Common myeloid progenitor, CD34-positive (primary cell): ENCODE data around the gene KRT8.

Experiments used
- CTCF ChIA-PET: fragments of 350-600 bp; sonication (Branson Sonifier 250); formaldehyde crosslinking; loops from one replicate; lab custom pipeline; 2021; ENCODE audit warnings: antibody characterized with exemption; lab: Charles Lee
- POLR2A ChIA-PET: fragments of 350-600 bp; sonication (Branson Sonifier 250); formaldehyde crosslinking; loops from one replicate; lab custom pipeline; 2021; ENCODE audit warnings: antibody characterized with exemption; lab: Charles Lee
- DNase-seq, 3 donors: peaks; one replicate each; pipeline versions ENCODE4 v3.0.0 to v3.0.0-alpha.2; 2013
- H3K27ac ChIP-seq, 2 experiments: 1 replicate in 1 of 2; 2 replicates in 1 of 2; pipeline ENCODE4 v1.7.0; 2013; ENCODE audit warnings: inconsistent platforms in 2 of 2, low read length in 2 of 2, mild to moderate bottlenecking in 2 of 2, low read depth in 1 of 2, moderate library complexity in 1 of 2; ENCODE audit not compliant: severe bottlenecking in 2 of 2, insufficient read depth in 1 of 2, poor library complexity in 1 of 2
- H3K27me3 ChIP-seq, 5 experiments: replicated peaks in 2 of 5; 1 replicate in 3 of 5; 2 replicates in 2 of 5; pipeline versions ENCODE4 v1.6.1 to v1.7.0; 2013; ENCODE audit warnings: low read length in 4 of 5, mild to moderate bottlenecking in 2 of 5, moderate library complexity in 2 of 5, inconsistent platforms in 1 of 5; ENCODE audit not compliant: insufficient read depth in 5 of 5, control insufficient read depth in 4 of 5
- H3K36me3 ChIP-seq, 4 experiments: 1 replicate in 2 of 4; 2 replicates in 2 of 4; pipeline versions ENCODE4 v1.6.1 to v1.7.0; 2013; ENCODE audit warnings: low read length in 3 of 4, control low read depth in 1 of 4, mild to moderate bottlenecking in 1 of 4; ENCODE audit not compliant: control insufficient read depth in 4 of 4, insufficient read depth in 4 of 4
- H3K4me1 ChIP-seq, 4 experiments: 1 replicate in 3 of 4; 2 replicates in 1 of 4; pipeline versions ENCODE4 v1.6.1 to v1.7.1; 2013; ENCODE audit warnings: low read length in 3 of 4, mild to moderate bottlenecking in 3 of 4, control low read depth in 1 of 4, inconsistent platforms in 1 of 4, moderate library complexity in 1 of 4; ENCODE audit not compliant: control insufficient read depth in 4 of 4, insufficient read depth in 4 of 4; ENCODE audit errors: control extremely low read depth in 1 of 4
- H3K4me3 ChIP-seq, 7 experiments: 1 replicate in 4 of 7; 2 replicates in 3 of 7; pipeline versions ENCODE4 v1.5.1 to v1.7.0; 2013; ENCODE audit warnings: mild to moderate bottlenecking in 7 of 7, low read length in 6 of 7, moderate library complexity in 6 of 7, inconsistent platforms in 2 of 7, low read depth in 2 of 7, control low read depth in 1 of 7; ENCODE audit not compliant: insufficient read depth in 4 of 7, control insufficient read depth in 1 of 7; ENCODE audit errors: extremely low read depth in 1 of 7
- H3K9me3 ChIP-seq, 5 experiments: 1 replicate in 4 of 5; 2 replicates in 1 of 5; pipeline versions ENCODE4 v1.6.1 to v1.7.1; 2013; ENCODE audit warnings: low read length in 4 of 5, mild to moderate bottlenecking in 2 of 5, inconsistent platforms in 1 of 5, low read depth in 1 of 5, moderate library complexity in 1 of 5; ENCODE audit not compliant: control insufficient read depth in 4 of 5, insufficient read depth in 2 of 5; ENCODE audit errors: control extremely low read depth in 1 of 5
- WGBS: methylation state at CpG from one replicate; pipeline ENCODE4 v1.1.5; 2013; ENCODE audit not compliant: insufficient coverage; 5-methylcytosine and 5-hydroxymethylcytosine counted together

KRT8 gene

DNA sequence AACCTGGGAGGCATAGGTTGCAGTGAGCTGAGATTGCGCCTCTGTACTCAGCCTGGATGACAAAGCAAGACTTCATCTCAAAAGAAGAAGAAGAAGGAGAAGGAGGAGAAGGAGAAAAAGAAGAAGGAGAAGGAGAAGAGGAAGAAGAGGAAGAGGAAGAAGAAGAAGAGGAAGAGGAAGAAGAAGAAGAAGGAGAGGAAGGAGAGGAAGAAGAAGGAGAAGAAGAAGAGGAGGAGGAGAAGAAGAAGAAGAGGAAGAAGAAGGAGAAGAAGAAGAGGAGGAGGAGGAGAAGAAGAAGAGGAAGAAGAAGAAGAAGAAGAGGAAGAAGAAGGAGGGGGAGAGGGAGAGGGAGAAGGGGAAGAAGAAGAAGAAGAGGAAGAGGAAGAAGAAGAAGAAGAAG, 12.9 kb upstream of the KRT8 start:
- CTCF ChIA-PET = interaction anchor here (0.9 to 1.8 kb wide), 3 partner anchors 10 to 20 kb away, joined by 3 to 8 read pairs (median 3); no protein-coding TSS in a partner anchor
- no peaks in the 10 kb centered on the region for H3K9me3 ChIP-seq

DNA sequence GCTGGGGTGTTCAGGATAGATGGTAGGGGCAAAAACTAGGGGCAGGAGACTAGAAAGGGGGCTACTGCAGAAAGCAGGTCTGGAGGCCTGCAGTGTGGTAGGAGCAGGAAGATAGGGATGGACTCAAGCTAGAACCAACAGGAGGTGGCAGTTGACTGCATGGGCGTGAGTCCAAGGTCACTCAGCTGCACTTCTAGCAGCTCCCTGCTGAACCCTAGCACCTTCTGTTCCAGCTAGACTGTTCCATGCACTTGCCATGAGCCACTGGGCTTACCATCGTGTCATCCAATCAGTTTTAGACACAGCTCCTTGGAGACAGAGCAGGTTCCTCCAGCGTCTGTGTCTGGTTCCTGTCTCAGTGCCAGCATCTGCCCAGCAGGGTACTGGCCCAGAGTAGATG, 11.3 kb upstream of the KRT8 start:
- Histone ChIP-seq H3K9me3 (no peaks in the 10 kb centered on the region), H3K4me1 (peaks cover 0 to 1% (median 0%) of the 10 kb centered on the region in 4 experiments), H3K27ac (no peak overlapping the region), H3K36me3 (no peaks in the 10 kb centered on the region), H3K4me3 (no peak overlapping the region), H3K27me3 (peaks cover 0 to 2% (median 0%) of the 10 kb centered on the region in 5 experiments)
- CTCF ChIA-PET = interaction anchor here (1.0 to 1.8 kb wide), 6 partner anchors 13 to 37 kb away, joined by 3 to 8 read pairs (median 4); no protein-coding TSS in a partner anchor
- POLR2A ChIA-PET = no interaction called here
- WGBS = 97% methylated on average over 3 of the region's 3 CpGs
- DNase-seq = no peak

More for the DNA sequence above, 12.9 kb upstream of the KRT8 start:
- POLR2A ChIA-PET = interaction anchor here (0.6 kb wide), 1 partner anchor 23 kb away, joined by 3 read pairs; no protein-coding TSS in a partner anchor
- Histone ChIP-seq H3K27ac (no peak overlapping the region), H3K4me3 (no peak overlapping the region), H3K36me3 (no peaks in the 10 kb centered on the region), H3K4me1 (no peaks in the 10 kb centered on the region), H3K27me3 (peaks cover 0 to 2% (median 0%) of the 10 kb centered on the region in 5 experiments)
- no peak for DNase-seq
- WGBS = 100% methylated on average over 1 of the region's 1 CpG

DNA sequence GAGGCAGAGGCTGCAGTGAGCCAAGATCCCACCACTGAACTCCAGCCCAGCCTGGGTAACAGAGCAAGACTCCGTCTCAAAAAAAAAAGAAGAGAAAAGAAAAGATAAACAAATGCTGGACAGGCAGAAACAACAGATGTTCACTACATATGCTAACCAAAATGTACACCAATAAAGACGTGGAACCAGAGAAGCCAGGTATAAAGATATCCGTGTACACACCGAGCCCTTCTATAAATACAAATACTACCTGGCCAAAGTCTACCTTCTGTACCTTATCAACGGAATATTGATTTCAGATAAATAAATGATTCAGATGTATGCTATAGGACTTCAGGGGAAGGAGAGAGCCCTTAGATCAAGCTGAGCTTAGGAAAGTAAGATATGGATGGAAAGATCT, 10.8 kb upstream of the KRT8 start:
- DNase-seq = no peak
- H3K9me3 ChIP-seq = no peaks in the 10 kb centered on the region
- H3K4me1 ChIP-seq = peaks cover 0 to 6% (median 3%) of the 10 kb centered on the region in 4 experiments
- ChIA-PET CTCF (interaction anchor here (1.1 to 1.8 kb wide), 5 partner anchors 12 to 31 kb away, joined by 3 to 8 read pairs (median 3); no protein-coding TSS in a partner anchor), POLR2A (no interaction called here)
- H3K36me3 ChIP-seq = no peaks in the 10 kb centered on the region
- H3K27ac ChIP-seq = no peak overlapping the region
- H3K27me3 ChIP-seq = peaks cover 0 to 2% (median 0%) of the 10 kb centered on the region in 5 experiments
- WGBS = 100% methylated on average over 1 of the region's 5 CpGs
- H3K4me3 ChIP-seq = no peak overlapping the region

DNA sequence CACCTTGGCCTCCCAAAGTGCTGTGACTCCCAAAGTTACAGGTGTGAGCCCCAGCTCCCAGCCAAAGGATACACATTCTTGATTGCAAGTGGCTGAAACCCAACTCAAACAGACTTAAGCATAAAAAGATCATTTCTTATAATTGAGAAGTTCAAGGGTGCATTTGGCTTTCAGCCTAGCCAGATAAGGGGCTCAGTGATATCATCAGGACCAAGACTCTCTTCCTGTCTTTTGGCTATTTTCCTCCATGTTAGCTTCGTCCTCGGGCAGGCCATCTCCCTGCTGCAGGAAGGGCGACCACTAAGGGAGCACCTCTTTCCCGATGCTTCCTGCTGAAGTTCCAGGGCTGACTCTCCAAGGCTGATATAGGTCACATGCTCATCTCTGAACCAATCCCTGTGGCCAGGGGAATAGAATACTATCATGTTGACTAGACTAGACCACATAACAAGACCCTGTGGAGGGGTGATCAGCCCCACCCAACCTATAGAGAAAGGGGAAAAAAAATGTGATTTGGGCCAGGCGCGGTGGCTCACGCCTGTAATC, 9.8 kb upstream of the KRT8 start:
- H3K9me3 ChIP-seq = no peaks in the 10 kb centered on the region
- H3K4me1 ChIP-seq = peaks cover 0 to 15% (median 11%) of the 10 kb centered on the region in 4 experiments
- H3K27ac ChIP-seq = no peak overlapping the region
- no peak overlapping the region for H3K4me3 ChIP-seq
- H3K36me3 ChIP-seq = no peaks in the 10 kb centered on the region
- WGBS = 85% methylated on average over 5 of the region's 7 CpGs
- CTCF ChIA-PET = interaction anchor here (0.8 to 1.2 kb wide), 3 partner anchors 9 to 245 kb away, joined by 3 to 4 read pairs (median 3); no protein-coding TSS in a partner anchor
- DNase-seq = no peak
- peaks cover 0 to 2% (median 0%) of the 10 kb centered on the region in 5 experiments for H3K27me3 ChIP-seq
- POLR2A ChIA-PET = no interaction called here

DNA sequence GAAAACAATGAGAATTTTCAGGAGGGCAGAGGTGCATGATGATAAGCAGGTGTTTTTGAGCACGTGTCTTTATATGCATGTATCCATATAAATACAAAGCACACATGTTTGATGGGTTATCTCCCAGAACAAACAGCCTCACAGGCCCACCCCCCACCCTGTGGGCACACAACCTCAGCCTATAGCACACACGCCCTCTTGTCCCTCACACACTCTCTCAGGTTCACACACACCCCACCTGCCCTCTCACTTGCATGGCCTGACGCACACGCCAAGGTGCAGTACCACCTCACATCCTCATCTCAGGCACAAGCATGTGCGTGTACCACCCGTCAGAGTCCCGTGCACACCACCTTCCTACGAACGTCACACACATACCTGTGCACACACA, 8.6 kb upstream of the KRT8 start:
- DNase-seq = no peak
- Histone ChIP-seq H3K4me3 (no peak overlapping the region), H3K27ac (no peak overlapping the region), H3K27me3 (no peaks in the 10 kb centered on the region), H3K36me3 (no peaks in the 10 kb centered on the region), H3K9me3 (no peaks in the 10 kb centered on the region), H3K4me1 (peaks cover 3 to 27% (median 21%) of the 10 kb centered on the region in 4 experiments)
- WGBS = 97% methylated on average over 7 of the region's 9 CpGs
- CTCF ChIA-PET = interaction anchor here (1.2 kb wide), 1 partner anchor 92 kb away, joined by 4 read pairs; no protein-coding TSS in a partner anchor
- POLR2A ChIA-PET = no interaction called here

DNA sequence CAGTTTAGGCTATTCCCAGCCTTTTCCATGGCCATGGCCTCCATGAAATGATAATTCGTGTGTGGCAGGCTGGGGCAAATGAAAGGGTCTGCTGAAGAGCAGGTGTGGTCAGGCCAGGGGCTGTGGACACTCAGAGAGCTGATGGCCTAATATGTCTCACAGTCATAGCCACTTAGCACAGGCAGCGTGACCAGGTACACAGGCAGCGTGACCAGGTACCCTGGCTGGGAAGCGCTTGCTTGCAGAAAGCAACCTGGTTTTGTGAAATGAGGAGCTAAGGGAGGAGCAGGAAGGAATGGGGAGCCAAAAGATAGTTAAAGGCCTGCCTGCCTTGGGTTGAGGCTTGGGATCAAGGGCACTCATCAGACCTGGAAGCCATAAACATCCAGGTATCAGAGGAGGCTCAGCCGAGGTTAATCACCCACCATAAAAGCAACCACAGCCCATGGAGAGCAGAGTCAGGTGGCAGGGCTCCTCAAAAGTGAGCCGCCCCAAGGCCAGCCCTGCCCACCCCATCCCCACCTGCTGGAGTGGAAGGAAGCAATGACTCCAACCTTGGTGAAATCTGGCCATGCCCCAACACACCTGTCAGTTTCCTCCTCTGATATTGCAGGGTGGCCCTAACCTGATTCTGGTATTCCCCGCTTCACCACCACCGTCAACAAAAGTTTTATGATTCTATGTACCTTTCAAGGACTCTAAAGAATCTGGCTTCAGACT, 8.0 kb upstream of the KRT8 start:
- 100% methylated on average over 4 of the region's 8 CpGs for WGBS
- no peak overlapping the region for H3K4me3 ChIP-seq
- ChIA-PET CTCF (no interaction called here), POLR2A (no interaction called here)
- no peaks in the 10 kb centered on the region for H3K36me3 ChIP-seq
- no peak overlapping the region for H3K27ac ChIP-seq
- no peaks in the 10 kb centered on the region for H3K9me3 ChIP-seq
- H3K27me3 ChIP-seq = no peaks in the 10 kb centered on the region
- no peak for DNase-seq
- H3K4me1 ChIP-seq = peaks cover 5 to 32% (median 26%) of the 10 kb centered on the region in 4 experiments
